HG02943 (cell line): ENCODE measurements around the gene SPP2.

Source experiments
- ATAC-seq: cut with Tn5 transposase; IDR thresholded peaks from one replicate; pipeline ENCODE4 v1.9.1; 2021; ENCODE audit warnings: mild to moderate bottlenecking, low read depth, moderate library complexity; ENCODE audit not compliant: unreplicated experiment

Gene SPP2

GRCh38 chr2:234050455-234051135, at the start of gene SPP2:
TSS of gene SPP2 (plus strand) at chr2:234050702. CDS start at chr2:234050787, 85 bp downstream.
- no peak for ATAC-seq

GRCh38 chr2:234001380-234002160, 48.9 kb upstream of the SPP2 start:
- no peak for ATAC-seq

- ATAC-seq, result no peak
Measured at GRCh38 chr2:234002281-234002680, 48.2 kb upstream of the SPP2 start.

- no peak for ATAC-seq
Measured at GRCh38 chr2:234003972-234004617, 46.4 kb upstream of the SPP2 start.

- ATAC-seq, result no peak
Measured at GRCh38 chr2:234005126-234005525, 45.4 kb upstream of the SPP2 start.

- ATAC-seq, result no peak
Measured at GRCh38 chr2:234006501-234006900, 44.0 kb upstream of the SPP2 start.

GRCh38 chr2:234014427-234014826, 36.1 kb upstream of the SPP2 start:
- ATAC-seq, result no peak

GRCh38 chr2:234015861-234016260, 34.6 kb upstream of the SPP2 start:
- ATAC-seq, result no peak

- ATAC-seq, result no peak
Measured at GRCh38 chr2:234019896-234020295, 30.6 kb upstream of the SPP2 start.

- no peak for ATAC-seq
Measured at GRCh38 chr2:234020332-234020731, 30.2 kb upstream of the SPP2 start.

- ATAC-seq, result no peak
Measured at GRCh38 chr2:234022424-234022823, 28.1 kb upstream of the SPP2 start.

GRCh38 chr2:234024304-234024703, 26.2 kb upstream of the SPP2 start:
- no peak for ATAC-seq

GRCh38 chr2:234025466-234025865, 25.0 kb upstream of the SPP2 start:
- no peak for ATAC-seq

GRCh38 chr2:234025891-234026401, 24.6 kb upstream of the SPP2 start:
- no peak for ATAC-seq

GRCh38 chr2:234026693-234027254, 23.7 kb upstream of the SPP2 start:
- no peak for ATAC-seq

- no peak for ATAC-seq
Measured at GRCh38 chr2:234027641-234028040, 22.9 kb upstream of the SPP2 start.

- no peak for ATAC-seq
Measured at GRCh38 chr2:234029150-234029733, 21.3 kb upstream of the SPP2 start.

GRCh38 chr2:234031207-234031606, 19.3 kb upstream of the SPP2 start:
- no peak for ATAC-seq

- no peak for ATAC-seq
Measured at GRCh38 chr2:234032279-234032856, 18.1 kb upstream of the SPP2 start.

- no peak for ATAC-seq
Measured at GRCh38 chr2:234033174-234033573, 17.3 kb upstream of the SPP2 start.
